GM12891 (cell line): Measurements from ENCODE around the gene ACOT8.

Experiments used
- PAX5 ChIP-seq: IDR thresholded peaks from 2 replicates; pipeline ENCODE4 v1.6.1; 2011; ENCODE audit warnings: low read length, moderate library complexity, mild to moderate bottlenecking; ENCODE audit not compliant: insufficient read depth, severe bottlenecking
- POLR2A ChIP-seq: IDR thresholded peaks from 2 replicates; pipeline ENCODE4 v1.6.1; 2011; ENCODE audit warnings: low read depth, low read length, control low read depth
- POLR2AphosphoS5 ChIP-seq: IDR thresholded peaks from 2 replicates; pipeline ENCODE4 v1.6.1; 2011; ENCODE audit warnings: low read depth, low read length, control low read depth
- POU2F2 ChIP-seq: IDR thresholded peaks from 2 replicates; pipeline ENCODE4 v1.6.1; 2011; ENCODE audit warnings: low read depth, mild to moderate bottlenecking, control low read depth, low read length, moderate library complexity
- SPI1 ChIP-seq: IDR thresholded peaks from 2 replicates; pipeline ENCODE4 v1.6.1; 2011; ENCODE audit warnings: low read depth, low read length, control low read depth
- TAF1 ChIP-seq: IDR thresholded peaks from 2 replicates; pipeline ENCODE4 v1.6.1; 2011; ENCODE audit warnings: low read depth, low read length, control low read depth

DNA sequence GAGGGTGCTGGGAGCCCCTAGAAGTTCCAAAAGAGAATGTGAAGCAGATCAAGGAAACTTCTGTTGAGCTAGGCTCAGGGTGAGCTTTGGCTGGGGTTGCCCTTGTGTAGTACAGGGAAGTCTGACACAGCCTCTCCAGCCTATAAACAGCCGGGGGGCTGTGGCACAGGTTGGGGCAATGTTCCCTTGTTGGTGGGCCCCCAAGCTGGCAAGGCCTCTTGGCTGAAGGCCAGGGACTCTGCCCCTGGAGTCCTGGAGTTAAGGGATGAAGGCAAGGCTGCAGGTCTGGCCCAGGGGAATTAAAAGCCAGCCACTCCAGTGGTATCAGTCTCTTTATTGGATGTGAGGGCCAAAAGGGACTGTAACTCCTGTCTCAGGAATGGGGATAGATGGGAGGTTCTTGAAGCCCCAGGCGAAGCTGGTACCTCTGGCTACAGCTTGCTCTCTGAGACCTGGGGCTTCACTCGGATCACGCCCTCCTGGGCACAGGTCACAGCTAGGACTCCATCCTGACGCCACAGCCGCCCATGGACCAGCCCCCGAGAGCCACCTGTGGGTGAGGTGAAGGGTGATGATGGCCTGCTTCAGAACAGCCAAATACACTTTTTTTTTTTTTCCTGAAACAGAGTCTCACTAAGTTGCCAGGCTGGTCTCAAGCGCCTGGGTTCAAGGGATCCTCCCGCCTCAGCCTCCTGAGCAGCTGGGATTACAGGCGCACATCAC, 15.6 kb downstream of the ACOT8 start:
- TF ChIP-seq POLR2A (no peak), POLR2AphosphoS5 (no peak), PAX5 (no peak), TAF1 (no peak), SPI1 (no peak), POU2F2 (no peak)
